Endothelial cell (in vitro differentiated cells): Measurements from ENCODE around the gene MTCH2. TPM values are rescaled to one million over a fixed set of nuclear protein-coding genes. Genes with fewer than 3 reads are reported as not detected.

Experiments
- total RNA-seq: library from RNA; stranded (reverse); fragmentation: NEBNext Ultra II Directional; extraction: Animal tissue kit (Norgen Biotek cat#: 25700); gene quantifications from one replicate; pipeline ENCODE4 v1.2.1, GENCODE V29; 2021; ENCODE audit not compliant: unreplicated experiment

Gene MTCH2
- total RNA-seq, 1 donor from 2014 or later = 109 TPM

Other genes starting within 250 kb of the MTCH2 start
- gene SLC39A13, start 234.0 kb downstream of the MTCH2 start, total RNA-seq = 40.9 TPM
- gene PSMC3, start 216.1 kb downstream of the MTCH2 start, total RNA-seq = 127 TPM
- gene RAPSN, start 193.4 kb downstream of the MTCH2 start, total RNA-seq = 0.95 TPM
- 162 TPM for gene CELF1, start 89.4 kb downstream of the MTCH2 start, total RNA-seq
- gene PTPMT1, start 77.0 kb downstream of the MTCH2 start, total RNA-seq = 34.9 TPM
- 12.1 TPM for gene KBTBD4, start 63.6 kb downstream of the MTCH2 start, total RNA-seq
- 199 TPM for gene NDUFS3, start 63.5 kb downstream of the MTCH2 start, total RNA-seq
- 0.31 TPM for gene FAM180B, start 55.9 kb downstream of the MTCH2 start, total RNA-seq
- gene C1QTNF4, start 48.1 kb downstream of the MTCH2 start, total RNA-seq = 50.4 TPM
- 1.7 TPM for gene AGBL2, start 72.8 kb upstream of the MTCH2 start, total RNA-seq
- gene FNBP4, start 124.8 kb upstream of the MTCH2 start, total RNA-seq = 78.3 TPM
- 30.2 TPM for gene NUP160, start 205.8 kb upstream of the MTCH2 start, total RNA-seq